B cell (primary cell): ENCODE results near the gene PLAU. TPM values are rescaled to one million over a fixed set of nuclear protein-coding genes. Genes with fewer than 3 reads are reported as not detected.
"Not testable (repeated sequence)": the region's sequence is repeated elsewhere in the genome, so short reads cannot be mapped to it uniquely, and the experiment has no call there.

Source experiments
- ATAC-seq: fragments of 200-7000 bp; cut with Tn5 transposase; one replicate; pipeline ENCODE4 v1.10.0; 2021; ENCODE audit warnings: low read depth, mild to moderate bottlenecking, moderate number of reproducible peaks, moderate library complexity
- CTCF ChIA-PET: fragments of 350-600 bp; sonication (Branson Sonifier 250); formaldehyde crosslinking; loops from one replicate; lab custom pipeline; 2021; ENCODE audit warnings: antibody characterized with exemption, inconsistent platforms; lab: Charles Lee
- POLR2A ChIA-PET: fragments of 350-600 bp; sonication (Branson Sonifier 250); formaldehyde crosslinking; loops from one replicate; lab custom pipeline; 2021; ENCODE audit warnings: antibody characterized with exemption; lab: Charles Lee
- DNase-seq: peaks from one replicate; pipeline ENCODE4 v3.0.0; 2013
- H2AFZ ChIP-seq: 2 replicates; pipeline ENCODE4 v1.6.1; 2012; ENCODE audit warnings: mild to moderate bottlenecking, low read depth, low read length; ENCODE audit not compliant: insufficient read depth, poor library complexity, severe bottlenecking
- H3K27ac ChIP-seq, 2 donors: 1 replicate in 1 of 2; 2 replicates in 1 of 2; pipeline ENCODE4 v1.5.1; 2012 to 2013; ENCODE audit warnings: low read length in 2 of 2, mild to moderate bottlenecking in 2 of 2, moderate library complexity in 1 of 2
- H3K27me3 ChIP-seq, 4 experiments: fragments of 200-600 bp in 1 of 4; sonication (generic) in 1 of 4; replicated peaks in 1 of 4; 1 replicate in 2 of 4; 2 replicates in 2 of 4; pipeline versions ENCODE4 v1.6.1 to v1.7.0; 2013 to 2016; ENCODE audit warnings: low read length in 3 of 4, mild to moderate bottlenecking in 2 of 4, mixed read lengths in 1 of 4, moderate library complexity in 1 of 4; ENCODE audit not compliant: insufficient read depth in 4 of 4, control insufficient read depth in 3 of 4; ENCODE audit errors: control extremely low read depth in 1 of 4
- H3K36me3 ChIP-seq, 2 experiments: replicated peaks in 1 of 2; 1 replicate in 1 of 2; 2 replicates in 1 of 2; pipeline versions ENCODE4 v1.6.1 to v1.7.1; 2013; ENCODE audit warnings: low read length in 1 of 2; ENCODE audit not compliant: insufficient read depth in 2 of 2, control insufficient read depth in 1 of 2; ENCODE audit errors: control extremely low read depth in 1 of 2, extremely low read depth in 1 of 2
- H3K4me1 ChIP-seq, 2 donors: fragments of 200-600 bp in 1 of 2; sonication (generic) in 1 of 2; 1 replicate in 1 of 2; 2 replicates in 1 of 2; pipeline versions ENCODE4 v1.5.1 to v1.6.1; 2013 to 2017; ENCODE audit warnings: low read length in 2 of 2; ENCODE audit not compliant: control insufficient read depth in 2 of 2, insufficient read depth in 2 of 2
- H3K4me2 ChIP-seq: replicated peaks from 2 replicates; pipeline ENCODE3; 2012; ENCODE audit warnings: mild to moderate bottlenecking, low read depth, low read length; ENCODE audit not compliant: poor library complexity, severe bottlenecking
- H3K4me3 ChIP-seq, 5 experiments: fragments of 200-600 bp in 1 of 5; sonication (generic) in 1 of 5; 1 replicate in 3 of 5; 2 replicates in 2 of 5; pipeline versions ENCODE4 v1.5.1 to v1.7.0; 2011 to 2016; ENCODE audit warnings: low read length in 4 of 5, mild to moderate bottlenecking in 4 of 5, low read depth in 2 of 5, control low read depth in 1 of 5, moderate library complexity in 1 of 5; ENCODE audit not compliant: insufficient read depth in 1 of 5; ENCODE audit errors: control extremely low read depth in 1 of 5, extremely low read depth in 1 of 5
- H3K79me2 ChIP-seq: fragments of 200-600 bp; sonication (generic); one replicate; pipeline ENCODE4 v1.6.0; 2016; ENCODE audit warnings: low read length; ENCODE audit not compliant: control insufficient read depth, insufficient read depth
- H3K9ac ChIP-seq: fragments of 200-600 bp; sonication (generic); 2 replicates; pipeline ENCODE4 v1.6.1; 2017; ENCODE audit warnings: mild to moderate bottlenecking, low read length, moderate library complexity
- H3K9me3 ChIP-seq, 3 donors: one replicate each; pipeline versions ENCODE4 v1.6.1 to v1.7.1; 2013; ENCODE audit warnings: low read length in 2 of 3; ENCODE audit not compliant: control insufficient read depth in 2 of 3, insufficient read depth in 1 of 3; ENCODE audit errors: control extremely low read depth in 1 of 3
- H4K20me1 ChIP-seq: 2 replicates; pipeline ENCODE4 v1.6.0; 2012; ENCODE audit warnings: mild to moderate bottlenecking, low read length; ENCODE audit not compliant: insufficient read depth, control insufficient read depth, poor library complexity, severe bottlenecking
- H3K27ac Mint-ChIP-seq: one replicate; pipeline ENCODE4 v1.8.0; 2021; ENCODE audit warnings: mixed read lengths
- H3K27me3 Mint-ChIP-seq: one replicate; pipeline ENCODE4 v1.8.0; 2021; ENCODE audit warnings: mixed read lengths
- H3K4me1 Mint-ChIP-seq: one replicate; pipeline ENCODE4 v1.8.0; 2021; ENCODE audit warnings: mixed read lengths
- H3K4me3 Mint-ChIP-seq: one replicate; pipeline ENCODE4 v1.8.0; 2021; ENCODE audit warnings: mixed read lengths
- H3K9me3 Mint-ChIP-seq: one replicate; pipeline ENCODE4 v1.8.0; 2022; ENCODE audit warnings: mixed read lengths; ENCODE audit not compliant: insufficient read depth
- EZH2 ChIP-seq: IDR thresholded peaks from 2 replicates; pipeline ENCODE4 v1.6.1; 2012; ENCODE audit warnings: borderline replicate concordance, low read depth, mild to moderate bottlenecking, moderate library complexity, low read length; ENCODE audit not compliant: insufficient read depth, poor library complexity, severe bottlenecking
- WGBS: methylation state at CpG from one replicate; pipeline ENCODE4 v1.1.5; 2013; ENCODE audit warnings: missing lambda C conversion rate; ENCODE audit not compliant: insufficient coverage; 5-methylcytosine and 5-hydroxymethylcytosine counted together
- intact Hi-C: fragments of 100-400 bp; cut with micrococcal nuclease; formaldehyde crosslinking; loops from one replicate; pipeline ENCODE4 v1.10.0; 2022
- polyA plus RNA-seq: library from polyadenylated mRNA; depleted of rRNA; stranded (reverse); fragments of >200 nt; gene quantifications from 2 replicates; pipeline ENCODE4 v1.2.3, GENCODE V29; 2012
- total RNA-seq, 2 donors: library from RNA; stranded (reverse); fragments of 120-200 nt in 1 of 2; gene quantifications; 1 replicate in 1 of 2; 2 replicates in 1 of 2; pipeline versions ENCODE4 v1.2.3 to v1.2.4, GENCODE V29; 2013 to 2022
- TF ChIP-seq, protein P1 (sequence below): fragments of 200-600 bp; IDR thresholded peaks from one replicate; pipeline ENCODE4 v1.8.0; 2022; ENCODE audit warnings: antibody characterized with exemption, mild to moderate bottlenecking

Gene PLAU
- total and polyA plus RNA-seq, 2 donors (not counting 1 experiment from before 2014, with no cell fraction given) = 0.04 TPM; not detected in 1

DNA sequence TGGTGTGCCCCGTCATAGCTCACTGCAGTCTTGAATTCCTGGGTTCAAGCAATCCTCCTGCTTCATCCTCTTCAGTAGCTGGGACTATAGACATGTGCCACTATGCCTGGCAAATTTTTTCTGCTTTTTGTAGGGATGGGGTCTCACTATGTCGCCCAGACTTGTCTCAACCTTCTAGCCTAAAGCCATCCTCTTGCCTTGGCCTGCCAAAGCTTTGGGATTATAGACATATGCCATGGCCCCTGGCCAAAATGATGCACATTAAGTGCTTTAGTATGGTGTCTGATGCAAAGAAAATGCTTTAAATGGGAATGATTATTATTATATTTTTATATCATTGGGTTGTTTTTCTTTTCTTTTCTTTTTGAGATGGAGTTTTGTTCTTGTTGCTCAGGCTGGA, 53.8 kb downstream of the PLAU start:
- Histone ChIP-seq H3K4me3 (no peak overlapping the region), H3K9me3 (peaks cover 0 to 5% (median 0%) of the 10 kb centered on the region in 3 donors), H3K4me1 (peaks cover 11 to 14% of the 10 kb centered on the region in 2 donors), H3K79me2 (no peaks in the 10 kb centered on the region), H3K27ac (no peak overlapping the region), H3K4me2 (no peak overlapping the region), H3K27me3 (no peaks in the 10 kb centered on the region), H3K9ac (no peak overlapping the region), H2AFZ (no peak overlapping the region), H3K36me3 (no peaks in the 10 kb centered on the region), H4K20me1 (no peaks in the 10 kb centered on the region)
- ATAC-seq (no peak), DNase-seq (no peak)
- Mint-ChIP-seq H3K4me3 (no peak overlapping the region), H3K9me3 (no peaks in the 10 kb centered on the region), H3K27me3 (no peaks in the 10 kb centered on the region), H3K27ac (no peak overlapping the region), H3K4me1 (peaks cover 14% of the 10 kb centered on the region)
- POLR2A ChIA-PET = no interaction called here
- TF ChIP-seq, protein P1, sequence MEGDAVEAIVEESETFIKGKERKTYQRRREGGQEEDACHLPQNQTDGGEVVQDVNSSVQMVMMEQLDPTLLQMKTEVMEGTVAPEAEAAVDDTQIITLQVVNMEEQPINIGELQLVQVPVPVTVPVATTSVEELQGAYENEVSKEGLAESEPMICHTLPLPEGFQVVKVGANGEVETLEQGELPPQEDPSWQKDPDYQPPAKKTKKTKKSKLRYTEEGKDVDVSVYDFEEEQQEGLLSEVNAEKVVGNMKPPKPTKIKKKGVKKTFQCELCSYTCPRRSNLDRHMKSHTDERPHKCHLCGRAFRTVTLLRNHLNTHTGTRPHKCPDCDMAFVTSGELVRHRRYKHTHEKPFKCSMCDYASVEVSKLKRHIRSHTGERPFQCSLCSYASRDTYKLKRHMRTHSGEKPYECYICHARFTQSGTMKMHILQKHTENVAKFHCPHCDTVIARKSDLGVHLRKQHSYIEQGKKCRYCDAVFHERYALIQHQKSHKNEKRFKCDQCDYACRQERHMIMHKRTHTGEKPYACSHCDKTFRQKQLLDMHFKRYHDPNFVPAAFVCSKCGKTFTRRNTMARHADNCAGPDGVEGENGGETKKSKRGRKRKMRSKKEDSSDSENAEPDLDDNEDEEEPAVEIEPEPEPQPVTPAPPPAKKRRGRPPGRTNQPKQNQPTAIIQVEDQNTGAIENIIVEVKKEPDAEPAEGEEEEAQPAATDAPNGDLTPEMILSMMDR = no peak
- TF ChIP-seq EZH2 = no peak
- intact Hi-C loops = no loop called here
- 100% methylated on average over 1 of the region's 2 CpGs for WGBS
- CTCF ChIA-PET = interaction anchor here (1.2 kb wide), 1 partner anchor 78 kb away, joined by 3 read pairs; no protein-coding TSS in a partner anchor

DNA sequence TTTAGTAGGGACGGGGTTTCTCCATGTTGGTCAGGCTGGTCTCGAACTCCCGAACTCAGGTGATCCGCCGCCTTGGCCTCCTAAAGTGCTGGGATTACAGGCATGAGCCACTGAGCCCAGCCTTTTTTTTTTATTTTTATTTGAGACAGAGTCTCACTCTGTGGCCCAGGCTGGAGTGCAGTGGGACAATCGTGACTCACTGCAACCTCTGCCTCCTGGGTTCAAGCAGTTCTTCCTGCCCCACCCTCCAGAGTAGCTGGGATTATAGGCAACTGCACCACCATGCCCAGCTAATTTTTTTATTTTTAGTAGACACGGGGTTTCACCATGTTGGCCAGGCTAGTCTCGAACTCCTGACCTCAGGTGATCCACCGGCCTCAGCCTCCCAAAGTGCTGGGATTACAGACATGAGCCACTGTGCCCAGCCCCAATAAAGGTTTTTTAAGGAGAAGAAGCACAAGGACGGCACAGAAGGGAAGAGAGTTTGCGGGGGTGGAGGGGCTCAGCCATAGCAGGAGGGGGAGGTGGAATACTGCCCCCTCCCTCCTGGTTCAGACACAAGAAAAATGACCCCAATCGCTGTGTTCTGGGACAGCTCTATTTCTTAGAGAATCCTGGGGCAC, 54.4 kb downstream of the PLAU start:
- H3K9ac ChIP-seq, H3K27ac Mint-ChIP-seq, H3K9me3 ChIP-seq, H3K36me3 ChIP-seq, H3K4me1 Mint-ChIP-seq, H3K27ac ChIP-seq, intact Hi-C loops, DNase-seq, H3K9me3 Mint-ChIP-seq, H3K79me2 ChIP-seq, H3K4me2 ChIP-seq, H4K20me1 ChIP-seq, H2AFZ ChIP-seq, H3K4me3 Mint-ChIP-seq, H3K4me1 ChIP-seq, ATAC-seq, H3K4me3 ChIP-seq, H3K27me3 ChIP-seq, H3K27me3 Mint-ChIP-seq: not testable (repeated sequence)
- POLR2A ChIA-PET = interaction anchor here (1.0 kb wide), 1 partner anchor 9 kb away, joined by 3 read pairs; no protein-coding TSS in a partner anchor
- 98% methylated on average over 11 of the region's 12 CpGs for WGBS
- CTCF ChIA-PET = interaction anchor here (1.2 kb wide), 1 partner anchor 79 kb away, joined by 3 read pairs; no protein-coding TSS in a partner anchor
